ENCODE data around the gene ADGRG6.

The ADGRG6 gene

DNA sequence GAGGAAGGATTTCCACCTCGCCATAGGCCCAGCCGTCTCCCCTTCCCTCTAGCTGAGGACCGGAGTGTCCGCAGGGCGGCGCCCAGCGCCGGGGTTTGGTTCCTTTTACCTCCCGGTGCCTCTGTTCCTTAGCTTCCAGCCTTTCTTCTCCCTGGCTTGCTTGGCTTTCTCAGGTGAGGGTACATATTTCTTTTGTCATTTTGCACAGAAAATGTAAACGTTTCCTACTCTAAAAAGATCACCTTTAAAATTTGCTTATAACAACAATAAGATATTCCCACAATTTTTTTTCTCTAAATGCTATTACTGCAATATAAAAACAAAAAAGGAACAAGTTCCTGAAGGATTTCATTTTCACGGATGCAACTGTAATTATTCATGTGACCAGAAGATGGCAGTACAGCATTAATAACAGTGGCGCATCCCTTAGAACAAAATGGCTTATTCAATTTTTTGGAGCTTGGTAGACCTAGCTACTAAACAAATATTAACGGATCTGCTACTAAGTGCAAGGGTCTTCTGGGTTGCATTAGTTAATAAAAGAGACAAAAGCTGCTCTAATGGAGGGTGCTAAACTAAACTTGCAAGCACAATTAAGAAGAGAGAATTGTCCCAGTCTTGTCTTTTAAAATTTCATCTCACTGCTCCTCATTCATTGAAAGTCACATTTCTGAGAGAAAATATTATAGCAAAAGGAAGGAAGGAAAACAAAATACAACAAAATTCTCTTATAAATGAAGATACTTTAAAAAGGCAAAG, 172.9 kb downstream of the ADGRG6 start:
- DNase-seq (ENCODE audit: low read depth), result peak; percentile 70
- H3K4me3 ChIP-seq (ENCODE audit: control insufficient read depth, low read depth, low read length), result no peak overlapping the region
- TF ChIP-seq, protein P1, sequence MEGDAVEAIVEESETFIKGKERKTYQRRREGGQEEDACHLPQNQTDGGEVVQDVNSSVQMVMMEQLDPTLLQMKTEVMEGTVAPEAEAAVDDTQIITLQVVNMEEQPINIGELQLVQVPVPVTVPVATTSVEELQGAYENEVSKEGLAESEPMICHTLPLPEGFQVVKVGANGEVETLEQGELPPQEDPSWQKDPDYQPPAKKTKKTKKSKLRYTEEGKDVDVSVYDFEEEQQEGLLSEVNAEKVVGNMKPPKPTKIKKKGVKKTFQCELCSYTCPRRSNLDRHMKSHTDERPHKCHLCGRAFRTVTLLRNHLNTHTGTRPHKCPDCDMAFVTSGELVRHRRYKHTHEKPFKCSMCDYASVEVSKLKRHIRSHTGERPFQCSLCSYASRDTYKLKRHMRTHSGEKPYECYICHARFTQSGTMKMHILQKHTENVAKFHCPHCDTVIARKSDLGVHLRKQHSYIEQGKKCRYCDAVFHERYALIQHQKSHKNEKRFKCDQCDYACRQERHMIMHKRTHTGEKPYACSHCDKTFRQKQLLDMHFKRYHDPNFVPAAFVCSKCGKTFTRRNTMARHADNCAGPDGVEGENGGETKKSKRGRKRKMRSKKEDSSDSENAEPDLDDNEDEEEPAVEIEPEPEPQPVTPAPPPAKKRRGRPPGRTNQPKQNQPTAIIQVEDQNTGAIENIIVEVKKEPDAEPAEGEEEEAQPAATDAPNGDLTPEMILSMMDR (conservative IDR thresholded peaks at IDR 0.05; ENCODE audit: control insufficient read depth, insufficient read depth, low read depth, low read length), result peak; percentile 69

DNA sequence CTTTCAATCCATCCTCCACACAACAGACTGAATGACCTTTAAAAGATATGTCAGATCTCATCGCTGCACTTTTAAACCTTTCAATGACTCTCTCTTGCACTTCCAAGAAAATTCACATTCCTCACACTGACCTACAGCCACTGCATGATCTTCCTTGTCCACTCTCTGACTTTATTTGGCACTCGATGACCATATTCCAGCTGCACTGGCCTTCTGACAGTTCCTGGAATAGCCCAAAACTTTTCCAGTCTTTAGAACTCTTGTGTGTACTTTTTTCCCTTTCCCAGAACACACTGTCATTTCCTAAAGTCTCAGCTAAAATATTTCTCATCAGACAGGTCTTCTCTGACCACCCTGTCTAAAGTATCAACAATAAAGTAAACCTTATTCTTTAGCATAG, 174.6 kb downstream of the ADGRG6 start:
- TF ChIP-seq, protein P1 (conservative IDR thresholded peaks at IDR 0.05; ENCODE audit: control insufficient read depth, insufficient read depth, low read depth, low read length), result no peak
- H3K4me3 ChIP-seq (ENCODE audit: control insufficient read depth, low read depth, low read length), result no peak overlapping the region
- DNase-seq (ENCODE audit: low read depth), result no peak

DNA sequence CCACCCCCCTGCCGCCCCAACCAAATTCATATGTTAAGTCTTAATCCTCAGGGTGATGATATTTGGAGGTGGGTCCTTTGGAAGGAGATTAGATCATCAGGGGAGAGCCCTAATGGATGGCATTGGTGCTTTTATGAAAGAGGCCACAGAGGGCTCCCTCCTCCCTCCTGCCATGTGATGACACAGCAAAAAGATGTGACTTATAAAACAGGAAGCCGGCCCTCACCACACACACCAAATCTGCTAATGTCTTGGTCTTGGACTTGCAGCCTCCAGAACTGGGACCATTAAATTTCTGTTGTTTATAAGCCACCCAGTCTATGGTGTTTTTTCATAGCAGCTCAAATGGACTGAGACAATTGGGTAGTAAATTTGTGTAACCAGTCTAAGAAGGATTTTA, 176.3 kb downstream of the ADGRG6 start:
- TF ChIP-seq, protein P1 (conservative IDR thresholded peaks at IDR 0.05; ENCODE audit: control insufficient read depth, insufficient read depth, low read depth, low read length), result no peak

DNA sequence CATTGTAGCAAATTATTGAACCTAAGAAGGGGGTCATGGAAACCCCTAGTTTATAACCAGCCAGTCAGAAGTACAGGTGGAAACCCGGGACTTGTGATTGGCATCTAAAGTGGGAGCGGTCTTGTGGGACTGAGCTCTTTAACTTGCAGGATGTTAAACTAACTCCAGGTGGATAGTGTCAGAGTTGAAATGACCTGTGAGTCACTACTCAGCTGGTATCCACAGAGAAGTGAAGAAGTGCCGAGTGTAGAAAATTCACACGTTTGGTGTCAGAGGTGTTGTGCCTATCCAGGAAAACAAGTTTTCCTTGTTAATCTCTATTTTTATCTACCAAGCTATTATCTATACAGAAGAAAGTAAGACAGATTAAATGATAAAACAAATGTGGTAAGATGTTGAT, 179.7 kb downstream of the ADGRG6 start:
- TF ChIP-seq, protein P1 (conservative IDR thresholded peaks at IDR 0.05; ENCODE audit: control insufficient read depth, insufficient read depth, low read depth, low read length), result no peak
- H3K4me3 ChIP-seq (ENCODE audit: control insufficient read depth, low read depth, low read length), result no peak overlapping the region
- no peak for DNase-seq (ENCODE audit: low read depth)

More for the DNA sequence above, 176.3 kb downstream of the ADGRG6 start:
- peak; percentile 69 for DNase-seq (ENCODE audit: low read depth)
- H3K4me3 ChIP-seq (ENCODE audit: control insufficient read depth, low read depth, low read length), result no peak overlapping the region

DNA sequence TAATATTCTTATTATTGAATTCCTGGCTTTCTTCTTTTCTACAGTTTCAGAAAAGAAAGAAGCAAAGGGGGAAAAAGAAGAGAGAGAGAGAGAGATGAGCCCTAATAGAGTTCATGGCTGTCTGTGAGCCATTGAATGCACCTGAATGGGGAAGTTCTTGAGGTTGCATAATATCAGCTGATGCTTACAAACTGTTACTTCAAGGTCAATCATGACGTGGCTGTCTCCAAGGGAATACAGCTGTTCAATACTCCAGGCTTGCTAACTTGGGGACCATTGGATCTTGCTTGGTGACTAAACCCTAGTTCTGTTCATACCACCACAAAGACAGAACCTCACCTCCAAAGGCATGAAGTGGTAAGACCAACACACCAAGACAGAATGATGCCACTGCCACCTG, 180.4 kb downstream of the ADGRG6 start:
- DNase-seq (ENCODE audit: low read depth), result no peak
- no peak overlapping the region for H3K4me3 ChIP-seq (ENCODE audit: control insufficient read depth, low read depth, low read length)
- TF ChIP-seq, protein P1 (conservative IDR thresholded peaks at IDR 0.05; ENCODE audit: control insufficient read depth, insufficient read depth, low read depth, low read length), result no peak

- TF ChIP-seq, protein P1 (conservative IDR thresholded peaks at IDR 0.05; ENCODE audit: control insufficient read depth, insufficient read depth, low read depth, low read length), result no peak
- DNase-seq (ENCODE audit: low read depth), result peak; percentile 40
- no peak overlapping the region for H3K4me3 ChIP-seq (ENCODE audit: control insufficient read depth, low read depth, low read length)
Measured at GRCh38 chr6:142482974-142483373, 181.2 kb downstream of the ADGRG6 start.
